Suprapubic skin (tissue), 3 donors: ENCODE measurements around the gene DBN1.

Experiments
- POLR2AphosphoS5 ChIP-seq, 3 donors: sonication (generic); formaldehyde crosslinking; IDR thresholded peaks; one replicate each; pipeline ENCODE4 v1.6.1; 2017; ENCODE audit warnings: antibody characterized with exemption in 3 of 3
- TF ChIP-seq, protein P1 (sequence below), 2 donors: fragments of 200-600 bp in 1 of 2; fragments of 450-650 bp in 1 of 2; sonication (generic) in 1 of 2; IDR thresholded peaks; one replicate each; pipeline ENCODE4 v1.5.1; 2016 to 2019; ENCODE audit warnings: antibody characterized with exemption in 2 of 2, mild to moderate bottlenecking in 1 of 2, moderate library complexity in 1 of 2

- TF ChIP-seq POLR2AphosphoS5 (IDR thresholded peaks at IDR 0.05) = no peak
- TF ChIP-seq, protein P1, sequence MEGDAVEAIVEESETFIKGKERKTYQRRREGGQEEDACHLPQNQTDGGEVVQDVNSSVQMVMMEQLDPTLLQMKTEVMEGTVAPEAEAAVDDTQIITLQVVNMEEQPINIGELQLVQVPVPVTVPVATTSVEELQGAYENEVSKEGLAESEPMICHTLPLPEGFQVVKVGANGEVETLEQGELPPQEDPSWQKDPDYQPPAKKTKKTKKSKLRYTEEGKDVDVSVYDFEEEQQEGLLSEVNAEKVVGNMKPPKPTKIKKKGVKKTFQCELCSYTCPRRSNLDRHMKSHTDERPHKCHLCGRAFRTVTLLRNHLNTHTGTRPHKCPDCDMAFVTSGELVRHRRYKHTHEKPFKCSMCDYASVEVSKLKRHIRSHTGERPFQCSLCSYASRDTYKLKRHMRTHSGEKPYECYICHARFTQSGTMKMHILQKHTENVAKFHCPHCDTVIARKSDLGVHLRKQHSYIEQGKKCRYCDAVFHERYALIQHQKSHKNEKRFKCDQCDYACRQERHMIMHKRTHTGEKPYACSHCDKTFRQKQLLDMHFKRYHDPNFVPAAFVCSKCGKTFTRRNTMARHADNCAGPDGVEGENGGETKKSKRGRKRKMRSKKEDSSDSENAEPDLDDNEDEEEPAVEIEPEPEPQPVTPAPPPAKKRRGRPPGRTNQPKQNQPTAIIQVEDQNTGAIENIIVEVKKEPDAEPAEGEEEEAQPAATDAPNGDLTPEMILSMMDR (IDR thresholded peaks at IDR 0.05) = no peak
Measured at GRCh38 chr5:177410575-177410974, 62.9 kb downstream of the DBN1 start.
